Measurements from ENCODE around the gene MARCHF3.

MARCHF3 gene

DNA sequence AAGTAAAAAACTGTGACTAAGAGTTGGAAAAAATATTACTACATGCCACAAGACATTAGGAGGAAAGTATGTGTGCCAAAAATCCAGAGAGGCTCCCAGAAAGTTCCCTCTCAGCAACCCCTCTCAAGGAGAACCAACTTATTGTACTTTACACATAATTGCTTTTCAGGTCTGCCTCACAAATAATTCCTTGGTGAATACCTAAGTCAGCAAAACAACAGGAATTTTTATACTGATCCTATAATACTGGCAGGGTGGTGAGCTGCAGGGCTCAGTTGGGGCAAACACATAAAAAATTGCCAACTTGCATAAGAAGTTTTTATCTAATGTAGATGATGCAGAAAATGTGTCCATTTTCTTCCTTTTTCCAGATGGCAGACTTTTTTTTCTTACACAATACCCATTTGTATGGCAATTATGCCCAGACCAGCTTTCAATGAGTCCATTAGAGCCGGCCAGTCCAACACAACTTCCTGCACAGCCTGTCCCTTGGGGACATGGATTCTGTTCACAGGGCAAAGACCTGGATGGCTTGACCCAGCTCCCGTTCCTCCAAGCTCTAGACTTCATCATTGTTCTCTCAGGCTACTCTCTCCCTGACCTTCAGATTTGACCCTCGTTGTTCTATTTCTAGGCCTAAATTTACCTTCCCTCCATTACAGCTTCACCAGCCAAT, 31.3 kb downstream of the MARCHF3 start:
- no peak overlapping the region for H2AFZ ChIP-seq (ENCODE audit: insufficient read depth, low read length, poor library complexity)
- no peak overlapping the region for H3K27ac ChIP-seq (ENCODE audit: low read depth, low read length)
- no peak overlapping the region for H3K23ac ChIP-seq (ENCODE audit: low read length)

DNA sequence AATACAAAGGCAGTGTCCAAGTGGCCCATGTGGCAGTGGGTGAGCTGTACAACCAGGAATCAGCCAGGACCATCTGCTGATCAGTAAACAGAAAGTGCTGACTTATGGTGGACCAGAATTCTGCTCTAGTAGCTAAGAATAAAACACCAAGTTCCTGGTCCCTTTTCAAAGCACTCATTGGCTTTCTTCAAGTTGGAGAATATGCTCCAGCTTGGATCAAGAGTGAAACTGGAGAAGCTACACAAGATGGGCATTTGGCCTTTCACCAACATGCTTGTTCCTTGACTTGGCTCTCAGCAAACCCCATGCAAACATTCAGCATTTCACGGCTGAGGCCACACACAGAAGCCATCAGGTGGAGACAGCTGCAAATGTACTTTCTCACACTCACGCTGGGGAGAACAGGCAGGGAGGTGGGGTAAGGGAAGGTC, 32.1 kb downstream of the MARCHF3 start:
- Histone ChIP-seq H3K4me3 (ENCODE audit: low read depth, low read length) (no peak overlapping the region), H2BK12ac (ENCODE audit: low read length) (no peak overlapping the region), H3K4me2 (ENCODE audit: low read length) (no peak overlapping the region), H4K8ac (ENCODE audit: low read depth, low read length) (no peak overlapping the region), H3K79me2 (ENCODE audit: control insufficient read depth, insufficient read depth, low read length, poor library complexity) (no peaks in the 10 kb centered on the region), H3K27ac (ENCODE audit: low read depth, low read length) (no peak overlapping the region), H3K14ac (ENCODE audit: low read length) (no peak overlapping the region), H3K9me3 (ENCODE audit: insufficient read depth, low read depth, low read length) (no peaks in the 10 kb centered on the region), H2BK5ac (ENCODE audit: low read depth, low read length, poor library complexity) (no peak overlapping the region), H3K18ac (ENCODE audit: low read length) (no peak overlapping the region), H3K9ac (ENCODE audit: low read length) (no peak overlapping the region), H3K27me3 (ENCODE audit: insufficient read depth, low read length) (no peaks in the 10 kb centered on the region), H3K4ac (ENCODE audit: low read depth, low read length) (no peak overlapping the region), H3K23ac (ENCODE audit: low read length) (no peak overlapping the region), H3K36me3 (ENCODE audit: control insufficient read depth in 1 of 2, insufficient read depth in 2 of 2, low read length in 2 of 2) (no peaks in the 10 kb centered on the region), H4K91ac (ENCODE audit: low read depth, low read length) (no peak overlapping the region), H4K12ac (ENCODE audit: low read depth, low read length) (no peak overlapping the region), H3K79me1 (ENCODE audit: low read length) (no peaks in the 10 kb centered on the region), H2AK5ac (ENCODE audit: low read length) (no peak overlapping the region), H2AFZ (ENCODE audit: insufficient read depth, low read length, poor library complexity) (no peak overlapping the region), H3K4me1 (ENCODE audit: control insufficient read depth in 1 of 2, insufficient read depth in 2 of 2, low read length in 2 of 2) (peaks cover 0 to 11% of the 10 kb centered on the region in 2 experiments), H2BK120ac (ENCODE audit: insufficient read depth, low read length, poor library complexity) (no peak overlapping the region)
- WGBS (ENCODE audit: extremely low coverage, insufficient coverage, insufficient read length), result no CpG with 5 or more reads among the region's 2 CpGs
- no peak for DNase-seq

More for the DNA sequence above, 31.3 kb downstream of the MARCHF3 start:
- no peak overlapping the region for H4K91ac ChIP-seq (ENCODE audit: low read depth, low read length)
- H3K14ac ChIP-seq (ENCODE audit: low read length), result no peak overlapping the region
- no peak overlapping the region for H3K4ac ChIP-seq (ENCODE audit: low read depth, low read length)
- no peak overlapping the region for H2BK120ac ChIP-seq (ENCODE audit: insufficient read depth, low read length, poor library complexity)
- no peak overlapping the region for H3K9ac ChIP-seq (ENCODE audit: low read length)
- no peak overlapping the region for H2BK12ac ChIP-seq (ENCODE audit: low read length)
- H3K79me2 ChIP-seq (ENCODE audit: control insufficient read depth, insufficient read depth, low read length, poor library complexity), result no peaks in the 10 kb centered on the region
- no CpG with 5 or more reads among the region's 3 CpGs for WGBS (ENCODE audit: extremely low coverage, insufficient coverage, insufficient read length)
- no peak overlapping the region for H3K4me3 ChIP-seq (ENCODE audit: low read depth, low read length)
- no peak overlapping the region for H3K18ac ChIP-seq (ENCODE audit: low read length)
- H2BK5ac ChIP-seq (ENCODE audit: low read depth, low read length, poor library complexity), result no peak overlapping the region
- no peaks in the 10 kb centered on the region for H3K79me1 ChIP-seq (ENCODE audit: low read length)
- H3K4me2 ChIP-seq (ENCODE audit: low read length), result no peak overlapping the region
- no peaks in the 10 kb centered on the region for H3K36me3 ChIP-seq (ENCODE audit: control insufficient read depth in 1 of 2, insufficient read depth in 2 of 2, low read length in 2 of 2)
- no peak overlapping the region for H4K8ac ChIP-seq (ENCODE audit: low read depth, low read length)
- no peaks in the 10 kb centered on the region for H3K27me3 ChIP-seq (ENCODE audit: insufficient read depth, low read length)
- no peaks in the 10 kb centered on the region for H3K9me3 ChIP-seq (ENCODE audit: insufficient read depth, low read depth, low read length)
- H4K12ac ChIP-seq (ENCODE audit: low read depth, low read length), result no peak overlapping the region
- peaks cover 0 to 11% of the 10 kb centered on the region in 2 experiments for H3K4me1 ChIP-seq (ENCODE audit: control insufficient read depth in 1 of 2, insufficient read depth in 2 of 2, low read length in 2 of 2)
- H2AK5ac ChIP-seq (ENCODE audit: low read length), result no peak overlapping the region
- DNase-seq, result no peak

DNA sequence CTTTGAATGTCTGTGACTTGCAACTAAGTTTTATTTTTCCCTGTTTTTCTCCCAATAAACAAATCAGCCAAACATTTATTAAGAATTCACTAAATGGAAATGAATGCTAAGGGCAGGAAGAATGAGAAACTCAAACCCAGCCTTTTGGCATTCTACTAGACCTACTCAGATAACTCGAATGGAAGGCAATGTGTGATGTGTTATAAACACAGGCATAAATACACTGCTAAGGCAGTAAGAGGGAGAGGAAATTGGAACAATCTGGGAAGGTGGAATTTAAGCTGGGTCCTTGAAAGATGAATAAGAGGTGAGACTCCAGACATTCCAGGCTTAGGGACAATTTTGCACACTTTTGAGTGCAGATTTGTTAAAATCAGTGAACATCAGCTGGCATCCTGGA, 34.7 kb downstream of the MARCHF3 start:
- no peak for DNase-seq
- Histone ChIP-seq H3K23ac (ENCODE audit: low read length) (no peak overlapping the region), H3K4me1 (ENCODE audit: control insufficient read depth in 1 of 2, insufficient read depth in 2 of 2, low read length in 2 of 2) (no peaks in the 10 kb centered on the region), H3K27ac (ENCODE audit: low read depth, low read length) (no peak overlapping the region), H2BK12ac (ENCODE audit: low read length) (no peak overlapping the region), H3K79me2 (ENCODE audit: control insufficient read depth, insufficient read depth, low read length, poor library complexity) (no peaks in the 10 kb centered on the region), H4K8ac (ENCODE audit: low read depth, low read length) (no peak overlapping the region), H3K14ac (ENCODE audit: low read length) (no peak overlapping the region), H2BK5ac (ENCODE audit: low read depth, low read length, poor library complexity) (no peak overlapping the region), H3K4me3 (ENCODE audit: low read depth, low read length) (no peak overlapping the region), H4K12ac (ENCODE audit: low read depth, low read length) (no peak overlapping the region), H3K9me3 (ENCODE audit: insufficient read depth, low read depth, low read length) (no peaks in the 10 kb centered on the region), H3K9ac (ENCODE audit: low read length) (no peak overlapping the region), H4K91ac (ENCODE audit: low read depth, low read length) (no peak overlapping the region), H3K4me2 (ENCODE audit: low read length) (no peak overlapping the region), H3K36me3 (ENCODE audit: control insufficient read depth in 1 of 2, insufficient read depth in 2 of 2, low read length in 2 of 2) (no peaks in the 10 kb centered on the region), H3K27me3 (ENCODE audit: insufficient read depth, low read length) (no peaks in the 10 kb centered on the region), H3K4ac (ENCODE audit: low read depth, low read length) (no peak overlapping the region), H2AFZ (ENCODE audit: insufficient read depth, low read length, poor library complexity) (no peak overlapping the region), H2BK120ac (ENCODE audit: insufficient read depth, low read length, poor library complexity) (no peak overlapping the region), H2AK5ac (ENCODE audit: low read length) (no peak overlapping the region), H3K18ac (ENCODE audit: low read length) (no peak overlapping the region), H3K79me1 (ENCODE audit: low read length) (no peaks in the 10 kb centered on the region)
- WGBS (ENCODE audit: extremely low coverage, insufficient coverage, insufficient read length), result no CpG with 5 or more reads among the region's 1 CpG

DNA sequence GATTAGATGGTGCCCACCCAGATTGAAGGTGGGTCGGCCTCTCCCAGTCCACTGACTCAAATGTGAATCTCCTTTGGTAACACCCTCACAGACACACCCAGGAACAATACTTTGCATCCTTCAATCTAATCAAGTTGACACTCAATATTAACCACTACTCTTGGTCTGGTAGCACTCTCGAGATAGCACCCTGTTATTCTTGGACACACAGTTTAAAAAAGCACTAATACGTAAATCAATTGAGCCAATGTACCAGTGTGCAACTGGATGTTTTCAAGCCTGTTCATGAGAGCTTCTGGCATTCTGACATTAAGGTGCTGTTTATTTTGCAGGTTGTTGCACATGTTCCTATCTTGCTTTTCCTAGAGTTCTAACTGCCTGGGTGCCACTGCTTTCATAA, 35.3 kb downstream of the MARCHF3 start:
- Histone ChIP-seq H4K8ac (ENCODE audit: low read depth, low read length) (no peak overlapping the region), H3K4me3 (ENCODE audit: low read depth, low read length) (no peak overlapping the region), H3K23ac (ENCODE audit: low read length) (no peak overlapping the region), H3K79me2 (ENCODE audit: control insufficient read depth, insufficient read depth, low read length, poor library complexity) (no peaks in the 10 kb centered on the region), H2AK5ac (ENCODE audit: low read length) (no peak overlapping the region), H3K9ac (ENCODE audit: low read length) (no peak overlapping the region), H4K91ac (ENCODE audit: low read depth, low read length) (no peak overlapping the region), H3K4me1 (ENCODE audit: control insufficient read depth in 1 of 2, insufficient read depth in 2 of 2, low read length in 2 of 2) (no peaks in the 10 kb centered on the region), H2BK120ac (ENCODE audit: insufficient read depth, low read length, poor library complexity) (no peak overlapping the region), H3K27ac (ENCODE audit: low read depth, low read length) (no peak overlapping the region), H2BK12ac (ENCODE audit: low read length) (no peak overlapping the region), H2BK5ac (ENCODE audit: low read depth, low read length, poor library complexity) (no peak overlapping the region), H3K14ac (ENCODE audit: low read length) (no peak overlapping the region), H3K27me3 (ENCODE audit: insufficient read depth, low read length) (no peaks in the 10 kb centered on the region), H3K4ac (ENCODE audit: low read depth, low read length) (no peak overlapping the region), H3K9me3 (ENCODE audit: insufficient read depth, low read depth, low read length) (no peaks in the 10 kb centered on the region), H3K18ac (ENCODE audit: low read length) (no peak overlapping the region), H3K79me1 (ENCODE audit: low read length) (no peaks in the 10 kb centered on the region), H3K4me2 (ENCODE audit: low read length) (no peak overlapping the region), H3K36me3 (ENCODE audit: control insufficient read depth in 1 of 2, insufficient read depth in 2 of 2, low read length in 2 of 2) (no peaks in the 10 kb centered on the region), H4K12ac (ENCODE audit: low read depth, low read length) (no peak overlapping the region), H2AFZ (ENCODE audit: insufficient read depth, low read length, poor library complexity) (no peak overlapping the region)
- no peak for DNase-seq
- no CpG with 5 or more reads among the region's 3 CpGs for WGBS (ENCODE audit: extremely low coverage, insufficient coverage, insufficient read length)
